Cardiac muscle cell (in vitro differentiated cells and primary cell): ENCODE results near the gene PPP1R9A. TPM values are rescaled to one million over a fixed set of nuclear protein-coding genes. Genes with fewer than 3 reads are reported as not detected.

Experiments
- DNase-seq, 2 donors: peaks; one replicate each; pipeline versions ENCODE4 v3.0.0 to v3.0.0-alpha.2; 2010 to 2017; ENCODE audit warnings: low read depth in 1 of 2, low spot score in 1 of 2
- H3K27ac ChIP-seq: fragments of 200-600 bp; sonication (generic); 2 replicates; pipeline ENCODE4 v1.5.1; 2016
- H3K27me3 ChIP-seq: fragments of 200-600 bp; sonication (generic); 2 replicates; pipeline ENCODE4 v1.6.0; 2016; ENCODE audit warnings: control low read depth
- H3K36me3 ChIP-seq: fragments of 200-600 bp; sonication (generic); 2 replicates; pipeline ENCODE4 v1.5.1; 2016; ENCODE audit warnings: control low read depth
- H3K4me1 ChIP-seq: fragments of 200-600 bp; sonication (generic); 2 replicates; pipeline ENCODE4 v1.8.1; 2017; ENCODE audit warnings: low read depth, mild to moderate bottlenecking, mixed run types
- H3K4me3 ChIP-seq: fragments of 200-600 bp; sonication (generic); 2 replicates; pipeline ENCODE4 v1.5.1; 2016; ENCODE audit warnings: mild to moderate bottlenecking
- H3K9me3 ChIP-seq: fragments of 200-600 bp; sonication (generic); 2 replicates; pipeline ENCODE4 v1.5.1; 2017; ENCODE audit warnings: low read depth, mild to moderate bottlenecking, control low read depth
- polyA plus RNA-seq: library from polyadenylated mRNA; unstranded; fragments of >200 nt; fragmentation: Nextera tagmentation; extraction: Ambion mirVana; gene quantifications from 2 replicates; pipeline ENCODE4 v1.2.1, GENCODE V29; 2016
- total RNA-seq: library from RNA; depleted of rRNA; stranded (reverse); fragments of >200 nt; gene quantifications from 2 replicates; pipeline ENCODE4 v1.2.3, GENCODE V29; 2016
- TF ChIP-seq, protein P1 (sequence below): IDR thresholded peaks from 2 replicates; pipeline ENCODE4 v1.5.1; 2012; ENCODE audit warnings: low read depth, mild to moderate bottlenecking, low read length

Gene PPP1R9A
- total and polyA plus RNA-seq, 2 experiments from 2014 or later, result 21.4 to 41.5 TPM

DNA sequence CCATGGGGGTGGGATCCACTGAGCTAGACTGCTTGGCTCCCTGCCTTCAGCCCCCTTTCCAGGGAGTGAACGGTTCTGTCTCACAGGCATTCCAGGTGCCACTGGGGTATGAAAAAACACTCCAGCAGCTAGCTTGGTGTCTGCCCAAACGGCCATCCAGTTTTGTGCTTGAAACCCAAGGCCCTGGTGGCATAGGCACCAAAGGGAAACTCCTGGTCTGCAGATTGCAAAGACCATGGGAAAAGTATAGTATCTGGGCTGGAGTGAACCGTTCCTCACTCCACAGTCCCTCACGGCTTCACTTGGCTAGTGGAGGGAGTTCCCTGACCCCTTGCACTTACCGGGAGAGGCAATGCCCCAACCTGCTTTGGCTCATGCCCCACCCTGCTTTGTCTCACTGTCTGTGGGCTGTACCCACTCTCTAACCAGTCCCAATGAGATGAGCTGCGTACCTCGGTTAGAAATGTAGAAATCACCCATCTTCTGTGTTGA lies 62.7 kb downstream of the PPP1R9A start:
- Histone ChIP-seq H3K4me3 (no peak overlapping the region), H3K9me3 (no peaks in the 10 kb centered on the region), H3K36me3 (no peaks in the 10 kb centered on the region), H3K27me3 (no peaks in the 10 kb centered on the region), H3K27ac (no peak overlapping the region), H3K4me1 (peaks cover 9% of the 10 kb centered on the region)
- DNase-seq, result no peak
- TF ChIP-seq, protein P1, sequence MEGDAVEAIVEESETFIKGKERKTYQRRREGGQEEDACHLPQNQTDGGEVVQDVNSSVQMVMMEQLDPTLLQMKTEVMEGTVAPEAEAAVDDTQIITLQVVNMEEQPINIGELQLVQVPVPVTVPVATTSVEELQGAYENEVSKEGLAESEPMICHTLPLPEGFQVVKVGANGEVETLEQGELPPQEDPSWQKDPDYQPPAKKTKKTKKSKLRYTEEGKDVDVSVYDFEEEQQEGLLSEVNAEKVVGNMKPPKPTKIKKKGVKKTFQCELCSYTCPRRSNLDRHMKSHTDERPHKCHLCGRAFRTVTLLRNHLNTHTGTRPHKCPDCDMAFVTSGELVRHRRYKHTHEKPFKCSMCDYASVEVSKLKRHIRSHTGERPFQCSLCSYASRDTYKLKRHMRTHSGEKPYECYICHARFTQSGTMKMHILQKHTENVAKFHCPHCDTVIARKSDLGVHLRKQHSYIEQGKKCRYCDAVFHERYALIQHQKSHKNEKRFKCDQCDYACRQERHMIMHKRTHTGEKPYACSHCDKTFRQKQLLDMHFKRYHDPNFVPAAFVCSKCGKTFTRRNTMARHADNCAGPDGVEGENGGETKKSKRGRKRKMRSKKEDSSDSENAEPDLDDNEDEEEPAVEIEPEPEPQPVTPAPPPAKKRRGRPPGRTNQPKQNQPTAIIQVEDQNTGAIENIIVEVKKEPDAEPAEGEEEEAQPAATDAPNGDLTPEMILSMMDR, result no peak

DNA sequence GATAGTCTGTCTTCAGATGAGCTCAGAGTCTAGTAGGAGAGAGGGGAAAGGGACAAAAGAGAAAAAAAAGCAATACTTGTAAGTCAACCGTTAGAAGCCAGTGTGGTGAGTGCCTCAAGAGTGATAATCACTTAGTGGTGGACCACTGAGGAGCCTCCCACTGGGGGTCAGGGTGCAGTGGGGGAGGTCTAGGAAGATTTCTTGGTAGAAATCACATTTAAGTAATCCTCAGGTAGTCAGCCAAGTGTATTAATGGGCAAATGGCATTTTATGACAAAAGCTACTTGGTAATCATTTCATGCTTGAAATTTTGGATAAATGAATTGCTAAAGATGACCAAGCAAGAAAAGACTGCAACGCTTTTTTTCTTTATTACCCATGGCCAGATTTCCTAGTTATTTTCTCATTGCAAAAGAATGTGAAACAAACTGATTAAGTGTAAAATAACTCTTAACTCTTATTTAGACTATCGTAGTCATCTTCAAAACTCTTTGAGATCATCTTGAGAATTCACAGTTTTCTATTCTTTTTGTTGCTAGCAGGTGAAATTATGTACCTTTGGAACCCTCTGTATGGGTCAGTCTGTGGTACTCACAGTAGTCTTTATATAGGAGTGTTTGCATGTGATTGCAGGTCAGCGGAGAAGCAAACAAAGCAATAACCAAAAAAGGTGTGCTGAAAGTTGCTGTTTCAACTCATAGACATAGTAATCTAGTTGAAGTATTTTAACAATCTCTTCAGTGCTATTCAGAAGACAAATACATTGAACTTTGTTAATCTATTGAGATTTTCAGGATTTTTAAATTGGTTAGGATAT lies 63.9 kb downstream of the PPP1R9A start:
- Histone ChIP-seq H3K36me3 (no peaks in the 10 kb centered on the region), H3K27me3 (no peaks in the 10 kb centered on the region), H3K4me3 (no peak overlapping the region), H3K4me1 (peaks cover 9% of the 10 kb centered on the region), H3K27ac (no peak overlapping the region), H3K9me3 (no peaks in the 10 kb centered on the region)
- DNase-seq, result no peak
- TF ChIP-seq, protein P1, result no peak

DNA sequence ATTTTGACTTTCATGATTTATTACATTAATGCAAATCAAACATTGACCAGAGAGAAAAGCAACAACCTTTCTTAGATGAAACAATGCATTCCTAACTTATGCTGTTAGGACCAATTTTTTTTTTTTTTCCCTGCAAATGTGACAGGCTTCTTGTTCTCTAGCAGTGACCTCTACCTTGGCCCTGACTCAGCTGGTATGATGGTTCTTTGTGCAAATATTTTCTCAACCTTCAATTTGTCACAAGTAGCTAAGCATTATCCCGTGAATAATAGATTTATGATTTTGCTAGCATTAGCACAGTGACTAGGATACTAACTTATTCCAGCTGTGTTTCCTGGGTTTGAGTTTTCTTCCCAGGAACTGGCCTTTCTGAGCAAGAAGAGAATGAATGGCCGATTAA lies 64.9 kb downstream of the PPP1R9A start:
- Histone ChIP-seq H3K27ac (no peak overlapping the region), H3K4me1 (peaks cover 9% of the 10 kb centered on the region), H3K36me3 (no peaks in the 10 kb centered on the region), H3K4me3 (no peak overlapping the region), H3K27me3 (no peaks in the 10 kb centered on the region), H3K9me3 (no peaks in the 10 kb centered on the region)
- DNase-seq, result no peak
- TF ChIP-seq, protein P1, result no peak

DNA sequence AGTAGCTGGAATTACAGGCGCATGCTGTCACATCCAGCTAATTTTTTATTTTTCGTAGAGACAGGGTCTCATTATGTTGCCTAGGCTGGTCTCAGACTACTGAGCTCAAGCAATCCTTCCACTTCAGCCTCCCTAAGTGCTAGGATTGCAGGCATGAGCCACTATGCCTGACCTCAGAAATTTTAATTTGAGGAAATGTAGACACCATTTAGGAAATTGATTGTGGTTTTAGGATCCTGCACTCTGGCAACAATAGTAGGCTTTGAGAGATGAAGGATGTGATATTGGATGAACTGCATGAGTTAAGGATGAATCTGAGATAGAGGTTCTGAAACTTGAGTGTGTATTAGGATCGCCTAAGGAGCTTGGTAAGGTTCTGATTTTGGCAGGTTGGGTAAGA lies 66.5 kb downstream of the PPP1R9A start:
- Histone ChIP-seq H3K36me3 (no peaks in the 10 kb centered on the region), H3K4me3 (no peak overlapping the region), H3K4me1 (peaks cover 9% of the 10 kb centered on the region), H3K27ac (no peak overlapping the region), H3K27me3 (no peaks in the 10 kb centered on the region), H3K9me3 (no peaks in the 10 kb centered on the region)
- TF ChIP-seq, protein P1, result no peak
- no peak for DNase-seq

DNA sequence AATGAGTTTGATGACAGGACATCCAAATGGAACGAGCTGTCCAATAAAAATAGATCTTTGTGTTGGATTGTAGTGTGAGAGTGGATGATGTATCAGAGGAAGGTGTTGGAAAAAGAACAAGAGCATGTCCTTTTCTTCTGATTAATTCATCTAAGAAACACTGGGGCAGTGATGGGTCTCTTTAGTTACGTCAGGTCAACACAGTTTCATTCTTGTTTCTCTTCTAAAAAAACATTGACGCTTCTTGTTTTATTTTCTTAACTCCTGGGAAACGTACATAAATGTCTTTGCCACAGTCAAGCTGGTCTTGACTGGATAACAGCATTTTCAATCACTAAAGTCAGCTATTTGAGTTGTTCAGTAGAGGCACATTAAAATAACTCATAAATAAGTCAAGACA lies 67.0 kb downstream of the PPP1R9A start:
- Histone ChIP-seq H3K4me3 (no peak overlapping the region), H3K4me1 (peaks cover 9% of the 10 kb centered on the region), H3K27ac (no peak overlapping the region), H3K27me3 (no peaks in the 10 kb centered on the region), H3K36me3 (no peaks in the 10 kb centered on the region), H3K9me3 (no peaks in the 10 kb centered on the region)
- no peak for DNase-seq
- TF ChIP-seq, protein P1, result no peak
